NCI-H2196 (cell line): ENCODE results near the gene DRD4.
"Not testable (repeated sequence)": the region's sequence is repeated elsewhere in the genome, so short reads cannot be mapped to it uniquely, and the experiment has no call there.

ENCODE experiments used
- DNase-seq: peaks from one replicate; lab custom pipeline; 2025; ENCODE audit not compliant: unreplicated experiment; lab: John Stamatoyannopoulos, UW

The DRD4 gene

GRCh38 chr11:673866-674265 is 36.8 kb downstream of the DRD4 start:
- no peak for DNase-seq

GRCh38 chr11:674406-674805 is 37.3 kb downstream of the DRD4 start:
- DNase-seq: no peak

- no peak for DNase-seq
These were observed 41.2 kb downstream of the DRD4 start for GRCh38 chr11:678297-678696.

GRCh38 chr11:679271-680207 is 42.5 kb downstream of the DRD4 start:
- DNase-seq: no peak

GRCh38 chr11:680476-680875 is 43.4 kb downstream of the DRD4 start:
- no peak for DNase-seq

- no peak for DNase-seq
These were observed 43.9 kb downstream of the DRD4 start for GRCh38 chr11:680970-681369.

- no peak for DNase-seq
These were observed 49.6 kb downstream of the DRD4 start for GRCh38 chr11:686451-687243.

- DNase-seq: no peak
These were observed 50.7 kb downstream of the DRD4 start for GRCh38 chr11:687751-688150.

GRCh38 chr11:688681-689080 is 51.6 kb downstream of the DRD4 start:
- DNase-seq: no peak

GRCh38 chr11:689625-690024 is 52.6 kb downstream of the DRD4 start:
- DNase-seq: no peak

GRCh38 chr11:690244-690643 is 53.2 kb downstream of the DRD4 start:
- DNase-seq: not testable (repeated sequence)
